ENCODE data around the gene IP6K2. TPM values are rescaled to one million over a fixed set of nuclear protein-coding genes. Genes with fewer than 3 reads are reported as not detected.
"Not testable (repeated sequence)": the region's sequence is repeated elsewhere in the genome, so short reads cannot be mapped to it uniquely, and the experiment has no call there.

The IP6K2 gene, protein sequence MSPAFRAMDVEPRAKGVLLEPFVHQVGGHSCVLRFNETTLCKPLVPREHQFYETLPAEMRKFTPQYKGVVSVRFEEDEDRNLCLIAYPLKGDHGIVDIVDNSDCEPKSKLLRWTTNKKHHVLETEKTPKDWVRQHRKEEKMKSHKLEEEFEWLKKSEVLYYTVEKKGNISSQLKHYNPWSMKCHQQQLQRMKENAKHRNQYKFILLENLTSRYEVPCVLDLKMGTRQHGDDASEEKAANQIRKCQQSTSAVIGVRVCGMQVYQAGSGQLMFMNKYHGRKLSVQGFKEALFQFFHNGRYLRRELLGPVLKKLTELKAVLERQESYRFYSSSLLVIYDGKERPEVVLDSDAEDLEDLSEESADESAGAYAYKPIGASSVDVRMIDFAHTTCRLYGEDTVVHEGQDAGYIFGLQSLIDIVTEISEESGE
- total RNA-seq (10 to 100 TPM; 58.6 to 74.5 TPM), polyA plus RNA-seq (ENCODE audit: insufficient read length in 6 of 6) (100 to 1,000 TPM; 188 to 231 (median 215) TPM)
- long read RNA-seq, donor 1, transcript IP6K2-211 (4 exons, 1,309 nt), result minor isoform, 10 of 116 reads
- long read RNA-seq, donor 1, transcript IP6K2-221 (2 exons, 1,673 nt), result major isoform, 21 of 116 reads
- long read RNA-seq, donor 1, transcript IP6K2-201 (6 exons, 1,775 nt), result minor isoform, 18 of 116 reads
- long read RNA-seq, donor 1, transcript IP6K2-208 (2 exons, 1,124 nt), result minor isoform, 18 of 116 reads
- long read RNA-seq, donor 1, partial matches to known transcripts, result 21 of 116 reads
- long read RNA-seq, donor 1, other reads (novel, unspliced or antisense), result 16 of 116 reads
- long read RNA-seq, donor 2, transcript IP6K2-202 (3 exons, 1,185 nt), result minor isoform, 5 of 101 reads
- long read RNA-seq, donor 2, transcript IP6K2-221 (2 exons, 1,673 nt), result minor isoform, 10 of 101 reads
- long read RNA-seq, donor 2, transcript IP6K2-208 (2 exons, 1,124 nt), result minor isoform, 10 of 101 reads
- long read RNA-seq, donor 2, transcript IP6K2-201 (6 exons, 1,775 nt), result major isoform, 11 of 101 reads
- long read RNA-seq, donor 2, partial matches to known transcripts, result 58 of 101 reads
- long read RNA-seq, donor 2, other reads (novel, unspliced or antisense), result 6 of 101 reads
- long read RNA-seq, donor 3, transcript IP6K2-221 (2 exons, 1,673 nt), result minor isoform, 13 of 71 reads
- long read RNA-seq, donor 3, transcript IP6K2-208 (2 exons, 1,124 nt), result minor isoform, 6 of 71 reads
- long read RNA-seq, donor 3, transcript IP6K2-201 (6 exons, 1,775 nt), result major isoform, 18 of 71 reads
- long read RNA-seq, donor 3, transcript IP6K2-202 (3 exons, 1,185 nt), result minor isoform, 10 of 71 reads
- long read RNA-seq, donor 3, partial matches to known transcripts, result 5 of 71 reads
- long read RNA-seq, donor 3, other reads (novel, unspliced or antisense), result 16 of 71 reads
- long read RNA-seq, donor 4, transcript IP6K2-201 (6 exons, 1,775 nt), result major isoform, 9 of 38 reads
- long read RNA-seq, donor 4, partial matches to known transcripts, result 7 of 38 reads
- long read RNA-seq, donor 4, other reads (novel, unspliced or antisense), result 17 of 38 reads
- long read RNA-seq, donor 5, transcript IP6K2-208 (2 exons, 1,124 nt), result minor isoform, 9 of 116 reads
- long read RNA-seq, donor 5, transcript IP6K2-201 (6 exons, 1,775 nt), result minor isoform, 12 of 116 reads
- long read RNA-seq, donor 5, transcript IP6K2-221 (2 exons, 1,673 nt), result major isoform, 15 of 116 reads
- long read RNA-seq, donor 5, transcript IP6K2-202 (3 exons, 1,185 nt), result major isoform, 15 of 116 reads
- long read RNA-seq, donor 5, partial matches to known transcripts, result 54 of 116 reads
- long read RNA-seq, donor 5, other reads (novel, unspliced or antisense), result 0 of 116 reads
- long read RNA-seq, donor 6, transcript IP6K2-221 (2 exons, 1,673 nt), result minor isoform, 10 of 73 reads
- long read RNA-seq, donor 6, transcript IP6K2-201 (6 exons, 1,775 nt), result major isoform, 11 of 73 reads
- long read RNA-seq, donor 6, partial matches to known transcripts, result 29 of 73 reads
- long read RNA-seq, donor 6, other reads (novel, unspliced or antisense), result 15 of 73 reads
- long read RNA-seq, donor 7, transcript IP6K2-201 (6 exons, 1,775 nt), result minor isoform, 7 of 36 reads
- long read RNA-seq, donor 7, transcript IP6K2-221 (2 exons, 1,673 nt), result major isoform, 15 of 36 reads
- long read RNA-seq, donor 7, partial matches to known transcripts, result 0 of 36 reads
- long read RNA-seq, donor 7, other reads (novel, unspliced or antisense), result 6 of 36 reads
- long read RNA-seq, donor 8, transcript IP6K2-208 (2 exons, 1,124 nt), result minor isoform, 13 of 50 reads
- long read RNA-seq, donor 8, transcript IP6K2-201 (6 exons, 1,775 nt), result major isoform, 16 of 50 reads
- long read RNA-seq, donor 8, transcript IP6K2-221 (2 exons, 1,673 nt), result minor isoform, 10 of 50 reads
- long read RNA-seq, donor 8, transcript IP6K2-202 (3 exons, 1,185 nt), result minor isoform, 6 of 50 reads
- long read RNA-seq, donor 8, partial matches to known transcripts, result 0 of 50 reads
- long read RNA-seq, donor 8, other reads (novel, unspliced or antisense), result 0 of 50 reads
- long read RNA-seq, donor 9, partial matches to known transcripts, result 0 of 1 reads
- long read RNA-seq, donor 9, other reads (novel, unspliced or antisense), result 0 of 1 reads
- long read RNA-seq, donor 10, transcript IP6K2-201 (6 exons, 1,775 nt), result major isoform, 7 of 33 reads
- long read RNA-seq, donor 10, partial matches to known transcripts, result 2 of 33 reads
- long read RNA-seq, donor 10, other reads (novel, unspliced or antisense), result 18 of 33 reads
- long read RNA-seq, donor 11, transcript IP6K2-201 (6 exons, 1,775 nt), result major isoform, 13 of 57 reads
- long read RNA-seq, donor 11, transcript IP6K2-221 (2 exons, 1,673 nt), result minor isoform, 10 of 57 reads
- long read RNA-seq, donor 11, transcript IP6K2-208 (2 exons, 1,124 nt), result minor isoform, 6 of 57 reads
- long read RNA-seq, donor 11, transcript IP6K2-202 (3 exons, 1,185 nt), result minor isoform, 7 of 57 reads
- long read RNA-seq, donor 11, partial matches to known transcripts, result 9 of 57 reads
- long read RNA-seq, donor 11, other reads (novel, unspliced or antisense), result 11 of 57 reads
- long read RNA-seq, donor 12, transcript IP6K2-208 (2 exons, 1,124 nt), result minor isoform, 6 of 33 reads
- long read RNA-seq, donor 12, transcript IP6K2-201 (6 exons, 1,775 nt), result minor isoform, 9 of 33 reads
- long read RNA-seq, donor 12, transcript IP6K2-221 (2 exons, 1,673 nt), result major isoform, 10 of 33 reads
- long read RNA-seq, donor 12, partial matches to known transcripts, result 0 of 33 reads
- long read RNA-seq, donor 12, other reads (novel, unspliced or antisense), result 0 of 33 reads

DNA sequence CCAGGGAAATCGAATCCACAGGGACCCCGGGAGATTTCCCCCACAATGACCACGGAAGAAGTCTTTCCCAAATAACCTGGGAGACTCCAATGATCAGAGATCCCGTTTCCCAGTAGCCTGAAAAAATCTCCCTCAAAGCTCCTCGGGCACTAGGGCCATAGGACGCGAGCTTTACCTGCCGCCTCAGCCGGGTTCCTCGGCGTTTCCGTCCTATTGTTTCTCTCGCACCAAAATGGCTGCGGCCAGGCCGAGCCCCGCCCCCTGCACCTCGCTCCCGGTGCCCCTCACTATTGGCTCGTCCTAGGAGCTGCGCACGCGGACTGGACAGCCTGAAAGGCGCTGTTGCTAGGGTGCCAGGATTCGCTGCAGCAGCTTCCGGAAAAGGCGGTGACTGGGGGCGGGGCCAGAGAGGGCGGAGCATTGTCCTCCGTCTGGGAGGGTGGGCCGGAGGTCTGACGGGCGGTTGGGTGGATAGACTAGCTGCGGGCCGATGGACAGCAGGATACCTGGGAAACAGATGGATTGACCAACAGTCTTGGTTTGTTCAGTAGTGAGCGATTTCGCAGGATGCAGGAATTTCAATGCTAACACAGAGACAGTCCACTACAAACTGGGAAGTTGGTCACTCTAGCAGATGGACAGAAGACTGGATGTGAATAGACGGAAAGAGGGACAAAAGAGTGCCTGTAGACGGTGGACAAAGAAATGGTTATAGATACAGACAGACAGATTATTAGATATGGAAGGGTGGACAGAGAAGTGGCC, at the start of gene IP6K2:
IP6K2 (minus strand) TSS at position 240 of the 765 bp plus-strand sequence. CDS start 21,930 bp downstream, outside the sequence.
- Histone ChIP-seq H3K27ac (peak within 1 kb of the TSS; percentile 77 to 84), H3K4me3 (peak within 1 kb of the TSS; percentile 65 to 78), H3K27me3 (no peaks in the 10 kb centered on the region), H3K4me1 (peaks cover 10 to 46% of the 10 kb centered on the region in 2 donors), H3K9me3 (no peaks in the 10 kb centered on the region), H3K36me3 (peaks cover 0 to 26% of the 10 kb centered on the region in 2 donors)
- intact Hi-C loops (cut with DNase I), result no loop called here
- DNase-seq (peak; percentile 94 to 99 (median 99)), ATAC-seq (peak; percentile 99)
- TF ChIP-seq CTCF (IDR thresholded peaks at IDR 0.05), result no peak

DNA sequence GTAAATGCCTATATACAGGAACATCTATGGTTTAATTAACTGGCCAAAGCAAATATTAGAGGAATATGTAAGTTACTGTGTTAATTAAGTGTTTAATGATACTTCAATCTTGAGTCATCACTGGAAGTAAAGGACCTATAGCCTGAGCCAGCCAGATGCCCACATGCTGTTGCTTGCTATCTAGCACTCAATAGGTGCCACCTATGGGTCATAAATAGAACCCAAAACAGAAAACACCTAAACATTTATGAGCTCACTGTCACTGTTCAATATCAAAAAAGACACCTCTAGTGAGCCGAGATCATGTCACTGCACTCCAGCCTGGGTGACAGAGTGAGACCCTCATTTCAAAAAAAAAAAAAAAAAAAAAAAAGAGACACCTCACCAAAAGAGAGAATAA, 48.4 kb upstream of the IP6K2 start:
- intact Hi-C loops (cut with DNase I), result no loop called here
- Histone ChIP-seq H3K27ac (no peak overlapping the region), H3K4me3 (no peak overlapping the region), H3K4me1 (peaks cover 0 to 19% of the 10 kb centered on the region in 2 donors), H3K27me3 (no peaks in the 10 kb centered on the region), H3K9me3 (no peaks in the 10 kb centered on the region), H3K36me3 (peaks cover 0 to 52% of the 10 kb centered on the region in 2 donors)
- ATAC-seq (peak; percentile 18), DNase-seq (peak in 1 of 4 donors; percentile 17)
- no peak for TF ChIP-seq CTCF (IDR thresholded peaks at IDR 0.05)

- DNase-seq, result no peak
- intact Hi-C loops (cut with DNase I), result no loop called here
- Histone ChIP-seq H3K9me3 (no peaks in the 10 kb centered on the region), H3K4me1 (peaks cover 0 to 10% of the 10 kb centered on the region in 2 donors), H3K36me3 (peaks cover 0 to 57% of the 10 kb centered on the region in 2 donors), H3K4me3 (no peak overlapping the region), H3K27me3 (no peaks in the 10 kb centered on the region), H3K27ac (peak overlapping the region in 1 of 2 donors; percentile 62)
- ATAC-seq, result no peak
- TF ChIP-seq CTCF (IDR thresholded peaks at IDR 0.05), result no peak
Measured at GRCh38 chr3:48762816-48763215, 45.8 kb upstream of the IP6K2 start.

DNA sequence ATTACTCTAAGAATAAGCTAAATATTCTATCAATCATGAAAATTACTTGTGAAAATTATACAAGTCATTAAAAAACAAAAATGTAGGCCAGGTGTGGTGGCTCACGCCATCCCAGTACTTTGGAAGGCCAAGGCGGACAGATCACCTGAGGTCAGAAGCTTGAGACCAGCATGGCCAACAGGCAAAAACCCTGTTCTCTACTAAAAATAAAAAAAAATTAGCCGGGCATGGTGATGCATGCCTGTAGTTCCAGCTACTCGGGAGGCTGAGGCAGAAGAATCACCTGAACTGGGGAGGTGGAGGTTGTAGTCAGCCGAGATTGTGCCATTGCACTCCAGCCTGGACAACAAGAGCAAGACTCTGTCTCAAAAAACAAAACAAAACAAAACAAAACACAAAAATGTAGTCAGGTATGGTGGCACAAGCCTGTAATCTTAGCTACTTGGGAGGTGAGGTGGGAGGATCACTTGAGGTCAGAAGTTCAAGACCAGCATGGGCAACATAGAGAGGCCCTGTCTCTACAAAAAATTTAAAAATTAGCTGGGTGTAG, 43.0 kb upstream of the IP6K2 start:
- H3K27ac ChIP-seq; intact Hi-C loops (cut with DNase I); H3K27me3 ChIP-seq; ATAC-seq; DNase-seq; H3K4me3 ChIP-seq; H3K9me3 ChIP-seq: not testable (repeated sequence)
- Histone ChIP-seq H3K4me1 (peaks cover 0 to 10% of the 10 kb centered on the region in 2 donors), H3K36me3 (peaks cover 0 to 72% of the 10 kb centered on the region in 2 donors)

DNA sequence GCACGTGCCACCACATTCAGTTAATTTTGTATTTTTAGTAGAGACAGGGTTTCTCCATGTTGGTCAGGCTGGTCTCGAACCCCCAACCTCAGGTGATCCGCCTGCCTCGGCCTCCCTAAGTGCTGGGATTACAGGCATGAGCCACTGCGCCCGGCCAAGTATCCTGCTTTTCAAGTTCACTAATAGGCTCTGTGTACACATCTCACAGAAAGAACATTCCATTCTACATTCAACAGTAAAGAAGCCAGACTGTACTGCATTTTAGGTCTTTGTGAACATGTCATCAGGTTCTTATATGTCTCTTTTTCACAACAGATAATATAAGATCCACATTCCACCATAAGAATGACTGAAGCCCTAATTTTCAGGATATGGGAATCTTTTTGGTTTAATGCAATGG, 42.5 kb upstream of the IP6K2 start:
- H3K27me3 ChIP-seq; H3K27ac ChIP-seq; H3K9me3 ChIP-seq; intact Hi-C loops (cut with DNase I); DNase-seq; H3K4me3 ChIP-seq: not testable (repeated sequence)
- peak; percentile 62 for ATAC-seq
- Histone ChIP-seq H3K4me1 (peaks cover 0 to 10% of the 10 kb centered on the region in 2 donors), H3K36me3 (peaks cover 0 to 68% of the 10 kb centered on the region in 2 donors)
